DMS153 (cell line): ENCODE results near the gene OR4F15.
"Not testable (repeated sequence)": the region's sequence is repeated elsewhere in the genome, so short reads cannot be mapped to it uniquely, and the experiment has no call there.

Experiments
- DNase-seq: peaks from one replicate; lab custom pipeline; 2025; lab: John Stamatoyannopoulos, UW

OR4F15 gene, protein sequence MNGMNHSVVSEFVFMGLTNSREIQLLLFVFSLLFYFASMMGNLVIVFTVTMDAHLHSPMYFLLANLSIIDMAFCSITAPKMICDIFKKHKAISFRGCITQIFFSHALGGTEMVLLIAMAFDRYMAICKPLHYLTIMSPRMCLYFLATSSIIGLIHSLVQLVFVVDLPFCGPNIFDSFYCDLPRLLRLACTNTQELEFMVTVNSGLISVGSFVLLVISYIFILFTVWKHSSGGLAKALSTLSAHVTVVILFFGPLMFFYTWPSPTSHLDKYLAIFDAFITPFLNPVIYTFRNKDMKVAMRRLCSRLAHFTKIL

DNA sequence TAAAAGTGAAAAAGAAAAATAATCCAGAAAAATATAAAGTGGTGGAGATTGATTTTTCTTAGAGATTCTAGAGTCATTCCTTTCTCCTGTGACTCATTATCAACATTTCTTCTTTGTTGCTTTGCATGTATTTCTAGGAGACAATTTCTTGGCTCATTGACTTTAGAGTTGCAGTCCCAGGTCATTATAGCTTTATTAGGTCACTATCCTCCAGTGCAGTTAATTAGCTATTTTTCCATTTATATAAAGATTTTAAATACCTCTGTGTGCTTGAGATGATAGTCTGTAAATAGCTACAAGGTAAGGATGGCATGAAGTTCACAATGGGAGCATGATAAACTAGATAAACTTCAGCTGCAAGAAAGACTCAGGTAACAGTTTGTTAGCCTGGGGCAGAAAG is at the start of gene OR4F15:
Gene OR4F15 (plus strand): TSS at position 301 of the 400 bp plus-strand sequence. CDS start 5,985 bp downstream, outside the sequence.
- no peak for DNase-seq

- DNase-seq, result not testable (repeated sequence)
Measured at GRCh38 chr15:101764669-101765339, 47.2 kb upstream of the OR4F15 start.

DNA sequence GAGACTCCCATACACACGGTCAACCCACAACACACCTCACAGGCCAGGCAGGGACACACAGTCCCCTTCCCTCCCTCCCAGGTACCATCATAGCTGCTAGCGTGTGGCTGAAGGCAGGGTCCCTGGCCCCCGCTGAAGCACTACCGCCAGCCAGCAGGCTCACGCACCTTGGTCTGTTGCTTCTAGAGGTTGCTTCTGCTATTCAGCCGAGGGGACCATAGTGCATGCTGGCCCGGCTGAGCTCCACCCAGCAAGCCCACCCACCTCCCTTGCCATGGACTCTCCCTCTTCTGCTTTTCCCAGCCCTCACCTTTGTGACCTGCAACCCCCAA is 46.7 kb upstream of the OR4F15 start:
- not testable (repeated sequence) for DNase-seq

- DNase-seq, result no peak
Measured at GRCh38 chr15:101765772-101766456, 46.1 kb upstream of the OR4F15 start.

GRCh38 chr15:101767083-101767640 is 44.8 kb upstream of the OR4F15 start:
- DNase-seq, result not testable (repeated sequence)

GRCh38 chr15:101772921-101773320 is 39.1 kb upstream of the OR4F15 start:
- DNase-seq, result no peak

DNA sequence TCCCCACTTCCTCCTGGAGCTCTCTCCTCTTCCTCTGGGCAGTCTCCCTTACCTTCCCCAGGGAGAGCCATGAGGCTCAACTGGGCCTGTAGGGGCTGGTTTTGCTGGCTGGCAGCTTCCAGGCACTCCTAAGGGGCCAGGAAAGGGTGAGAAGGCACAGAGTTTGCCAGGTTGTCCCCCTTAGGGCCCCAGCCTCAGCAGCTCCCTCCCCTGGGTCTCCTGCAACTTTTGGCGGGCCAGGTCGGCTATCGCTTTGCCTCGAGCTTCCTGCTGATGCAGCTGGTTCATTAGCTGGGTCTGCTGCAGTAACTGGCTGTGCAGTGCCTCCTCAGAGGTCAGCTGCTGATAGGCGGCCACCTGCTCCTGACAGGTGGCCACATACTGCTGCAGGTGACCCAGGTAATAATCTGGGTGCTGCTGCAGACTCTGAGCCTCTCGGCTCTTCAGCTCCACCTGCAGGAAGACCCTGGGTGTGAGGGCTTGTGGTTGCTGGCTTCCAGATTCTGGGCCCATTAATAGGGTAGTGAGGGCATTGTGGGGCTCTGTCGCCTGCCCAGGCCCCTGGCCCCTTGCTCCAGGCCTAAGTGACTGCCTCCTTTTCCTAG is 38.4 kb upstream of the OR4F15 start:
- DNase-seq, result no peak

- DNase-seq, result no peak
Measured at GRCh38 chr15:101775136-101775535, 36.9 kb upstream of the OR4F15 start.

GRCh38 chr15:101778576-101778975 is 33.4 kb upstream of the OR4F15 start:
- not testable (repeated sequence) for DNase-seq

- not testable (repeated sequence) for DNase-seq
Measured at GRCh38 chr15:101780225-101780624, 31.8 kb upstream of the OR4F15 start.

DNA sequence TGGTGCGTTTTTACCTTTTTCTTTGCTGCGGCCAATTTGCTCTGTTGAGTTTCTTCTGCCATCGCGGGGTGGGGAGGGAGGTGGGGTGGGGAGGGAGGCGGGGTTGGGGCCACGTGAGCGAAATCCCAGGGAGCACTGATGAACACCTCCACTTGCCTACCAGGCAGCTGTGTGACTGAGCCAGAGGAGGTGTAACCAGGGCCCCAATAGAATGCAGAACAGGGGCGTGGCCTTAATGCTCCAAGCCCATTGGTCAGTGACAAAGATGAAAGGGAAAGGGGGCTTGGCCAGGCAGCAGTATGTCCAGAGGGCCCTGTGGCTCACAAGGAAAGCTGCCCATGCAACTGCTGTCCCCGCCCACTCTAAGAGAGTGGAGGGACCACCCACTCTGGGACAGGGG is 30.1 kb upstream of the OR4F15 start:
- no peak for DNase-seq

GRCh38 chr15:101784644-101785043 is 27.4 kb upstream of the OR4F15 start:
- no peak for DNase-seq

- not testable (repeated sequence) for DNase-seq
Measured at GRCh38 chr15:101786422-101786821, 25.6 kb upstream of the OR4F15 start.

GRCh38 chr15:101788001-101788400 is 24.0 kb upstream of the OR4F15 start:
- not testable (repeated sequence) for DNase-seq

DNA sequence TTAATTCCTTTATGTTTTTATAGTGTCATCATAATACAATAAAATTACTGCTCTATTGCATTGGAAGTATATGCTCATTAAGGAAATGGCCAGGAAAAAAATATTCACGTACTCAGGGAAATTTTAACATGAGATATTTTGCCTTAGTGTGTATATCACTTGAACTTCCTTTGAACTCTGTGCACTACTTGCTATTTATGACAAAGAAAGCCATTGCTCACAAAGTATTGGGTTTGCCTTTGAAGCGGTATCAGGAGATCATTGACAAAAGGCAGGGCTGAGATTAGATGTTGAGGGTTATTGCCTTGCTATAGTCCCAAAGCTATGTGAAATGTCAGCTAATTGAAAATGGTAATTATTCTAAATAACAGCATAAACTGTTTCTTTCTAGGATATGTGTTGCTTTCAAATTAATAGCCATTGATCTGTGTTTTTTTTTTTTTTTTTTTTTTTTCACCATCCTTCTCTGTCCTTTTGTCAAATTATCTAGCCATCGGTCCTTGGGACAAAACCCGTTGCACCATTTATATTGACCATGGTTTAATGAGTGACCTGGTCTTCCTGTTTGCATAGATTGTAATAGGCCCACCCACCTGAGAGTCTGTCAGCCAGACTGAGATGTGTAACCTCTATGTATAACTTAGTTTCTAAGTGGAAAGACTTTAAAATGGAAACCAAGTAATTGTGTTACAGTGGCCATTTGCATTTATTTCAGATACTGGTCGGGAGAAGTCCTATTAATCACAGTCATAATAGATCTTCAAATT is 23.3 kb upstream of the OR4F15 start:
- not testable (repeated sequence) for DNase-seq

DNA sequence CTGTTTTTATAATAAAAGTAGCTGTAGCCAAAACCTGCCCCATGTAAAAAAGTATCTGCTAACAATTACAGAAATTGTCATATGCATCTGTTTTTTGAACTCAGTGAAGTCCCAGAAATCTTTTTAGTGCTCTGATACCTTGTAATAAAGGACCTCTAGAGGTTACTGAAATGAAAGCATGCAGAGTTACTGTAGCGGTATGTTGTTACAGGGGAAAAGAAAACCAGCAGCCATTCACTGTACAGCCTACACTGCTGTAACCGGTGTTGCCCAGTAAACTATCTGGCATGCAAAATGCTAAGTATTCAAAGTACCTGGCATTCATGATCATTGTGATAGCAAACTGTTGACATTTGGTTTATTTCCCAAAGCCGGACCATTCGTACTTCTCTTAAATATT is 21.3 kb upstream of the OR4F15 start:
- not testable (repeated sequence) for DNase-seq

GRCh38 chr15:101793981-101794380 is 18.0 kb upstream of the OR4F15 start:
- not testable (repeated sequence) for DNase-seq

GRCh38 chr15:101795455-101795854 is 16.5 kb upstream of the OR4F15 start:
- DNase-seq, result no peak

- DNase-seq, result no peak
Measured at GRCh38 chr15:101799665-101800064, 12.3 kb upstream of the OR4F15 start.

DNA sequence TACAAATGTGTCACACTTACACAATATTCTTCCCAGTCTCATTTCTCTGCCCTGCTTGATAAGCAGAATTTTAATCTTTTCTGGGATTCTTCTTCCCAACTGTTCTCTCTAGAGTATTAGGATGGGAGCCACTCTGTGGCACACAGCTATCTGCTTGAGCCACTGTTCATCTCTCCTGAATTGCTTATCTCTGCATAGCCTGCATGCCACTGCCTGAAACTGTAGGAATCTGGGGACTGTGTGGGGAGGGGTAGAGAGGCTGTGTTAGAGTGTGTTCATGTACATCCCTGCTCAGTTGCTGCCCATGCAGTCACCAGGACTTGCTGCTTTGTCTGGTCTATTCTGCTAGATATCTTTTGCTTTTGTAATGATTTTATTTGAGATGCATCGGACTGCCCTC is 11.0 kb upstream of the OR4F15 start:
- no peak for DNase-seq

DNA sequence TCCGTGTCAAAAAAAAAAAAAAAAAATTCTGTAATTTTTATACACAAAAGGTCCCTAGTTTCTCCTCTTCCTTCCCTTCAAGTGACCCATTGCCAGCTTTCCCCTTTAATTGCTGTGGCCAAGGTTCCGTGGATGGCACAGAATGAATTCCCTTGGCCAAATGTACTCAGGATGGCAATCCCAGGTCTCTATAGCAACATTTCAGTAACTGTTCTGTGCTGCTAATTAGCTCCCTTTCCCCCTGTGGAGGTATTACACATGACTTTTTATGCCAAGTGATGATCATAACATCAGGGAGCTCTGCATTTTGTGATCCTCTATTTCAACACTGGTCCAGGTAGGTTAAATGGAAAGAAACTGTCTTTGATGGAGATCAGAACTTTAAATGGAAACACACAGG is 8.8 kb upstream of the OR4F15 start, which contains the start of gene OR4F6:
Gene OR4F6 (plus strand): TSS at position 301 of the 400 bp plus-strand sequence. CDS start 2,211 bp downstream, outside the sequence.
- no peak for DNase-seq
